Dendritic cell treated with granulocyte-macrophage colony-stimulating factor and Interleukin-4, amounts not matched to agents 40 ng/mL and 50 ng/mL, for 4 days (primary cell): ENCODE data around the gene ASPHD2.

ENCODE experiments used
- H3K27ac Mint-ChIP-seq: one replicate; pipeline ENCODE4 v1.8.0; 2022; ENCODE audit warnings: mild to moderate bottlenecking, mixed read lengths
- H3K27me3 Mint-ChIP-seq: one replicate; pipeline ENCODE4 v1.8.0; 2022; ENCODE audit warnings: mild to moderate bottlenecking, mixed read lengths
- H3K36me3 Mint-ChIP-seq: one replicate; pipeline ENCODE4 v1.8.0; 2022; ENCODE audit warnings: low read depth, mixed read lengths
- H3K4me1 Mint-ChIP-seq: one replicate; pipeline ENCODE4 v1.8.0; 2022; ENCODE audit warnings: low read depth, mixed read lengths
- H3K4me3 Mint-ChIP-seq: one replicate; pipeline ENCODE4 v1.8.0; 2022; ENCODE audit warnings: mild to moderate bottlenecking, moderate library complexity, mixed read lengths
- H3K9me3 Mint-ChIP-seq: one replicate; pipeline ENCODE4 v1.8.0; 2022; ENCODE audit warnings: mixed read lengths
- intact Hi-C: fragments of 100-400 bp; cut with micrococcal nuclease; formaldehyde crosslinking; loops from one replicate; pipeline ENCODE4 v1.15.0; 2022

ASPHD2 gene

GRCh38 chr22:26462051-26462450, 33.0 kb downstream of the ASPHD2 start:
- Mint-ChIP-seq H3K27me3 (no peaks in the 10 kb centered on the region), H3K4me1 (peaks cover 5% of the 10 kb centered on the region), H3K4me3 (no peak overlapping the region), H3K9me3 (no peaks in the 10 kb centered on the region), H3K36me3 (peaks cover 84% of the 10 kb centered on the region), H3K27ac (no peak overlapping the region)
- intact Hi-C loops: no loop called here

GRCh38 chr22:26462641-26463040, 33.6 kb downstream of the ASPHD2 start:
- H3K9me3 Mint-ChIP-seq: no peaks in the 10 kb centered on the region
- H3K4me3 Mint-ChIP-seq: no peak overlapping the region
- intact Hi-C loops: no loop called here
- no peak overlapping the region for H3K27ac Mint-ChIP-seq
- no peaks in the 10 kb centered on the region for H3K27me3 Mint-ChIP-seq
- H3K4me1 Mint-ChIP-seq: peaks cover 5% of the 10 kb centered on the region
- H3K36me3 Mint-ChIP-seq: peaks cover 84% of the 10 kb centered on the region

- Mint-ChIP-seq H3K36me3 (peaks cover 84% of the 10 kb centered on the region), H3K9me3 (no peaks in the 10 kb centered on the region)
- intact Hi-C loops: no loop called here
These were observed 34.1 kb downstream of the ASPHD2 start for GRCh38 chr22:26463101-26463661.

GRCh38 chr22:26463688-26464087, 34.6 kb downstream of the ASPHD2 start:
- H3K9me3 Mint-ChIP-seq: no peaks in the 10 kb centered on the region
- H3K27me3 Mint-ChIP-seq: no peaks in the 10 kb centered on the region
- no peak overlapping the region for H3K4me3 Mint-ChIP-seq
- H3K27ac Mint-ChIP-seq: no peak overlapping the region
- intact Hi-C loops: no loop called here
- H3K4me1 Mint-ChIP-seq: peaks cover 5% of the 10 kb centered on the region
- H3K36me3 Mint-ChIP-seq: peaks cover 85% of the 10 kb centered on the region

More at GRCh38 chr22:26463101-26463661, 34.1 kb downstream of the ASPHD2 start:
- Mint-ChIP-seq H3K27me3 (no peaks in the 10 kb centered on the region), H3K4me1 (peaks cover 5% of the 10 kb centered on the region), H3K4me3 (no peak overlapping the region), H3K27ac (no peak overlapping the region)

- H3K4me3 Mint-ChIP-seq: no peak overlapping the region
- H3K36me3 Mint-ChIP-seq: peaks cover 86% of the 10 kb centered on the region
- H3K27me3 Mint-ChIP-seq: no peaks in the 10 kb centered on the region
- H3K4me1 Mint-ChIP-seq: peaks cover 5% of the 10 kb centered on the region
- intact Hi-C loops: no loop called here
- H3K27ac Mint-ChIP-seq: no peak overlapping the region
- no peaks in the 10 kb centered on the region for H3K9me3 Mint-ChIP-seq
These were observed 35.3 kb downstream of the ASPHD2 start for GRCh38 chr22:26464312-26464711.

DNA sequence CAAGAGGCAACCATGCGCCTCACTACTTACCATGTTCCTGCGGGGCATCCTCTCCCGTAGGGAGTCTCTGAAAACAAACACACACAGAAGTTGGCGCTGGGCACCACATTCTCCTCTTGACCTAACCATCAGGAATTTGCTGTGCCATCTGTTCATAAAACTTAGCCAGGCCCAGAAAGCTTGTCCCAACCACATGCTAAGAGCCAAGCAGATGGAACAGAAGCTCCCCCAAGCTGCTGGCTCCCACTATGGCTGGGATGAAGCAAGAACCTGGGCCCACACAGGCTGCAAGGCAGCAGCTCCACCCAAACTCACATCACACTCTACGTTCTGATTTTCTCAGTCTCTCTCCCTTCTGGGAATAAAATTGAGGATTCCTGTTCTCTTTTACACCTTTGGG, 37.1 kb downstream of the ASPHD2 start:
- Mint-ChIP-seq H3K27ac (no peak overlapping the region), H3K4me1 (peaks cover 5% of the 10 kb centered on the region), H3K27me3 (no peaks in the 10 kb centered on the region), H3K9me3 (no peaks in the 10 kb centered on the region), H3K36me3 (peaks cover 97% of the 10 kb centered on the region), H3K4me3 (no peak overlapping the region)
- intact Hi-C loops: no loop called here

GRCh38 chr22:26470807-26471206, 41.7 kb downstream of the ASPHD2 start:
- intact Hi-C loops: no loop called here
- Mint-ChIP-seq H3K36me3 (peaks cover 100% of the 10 kb centered on the region), H3K4me1 (peaks cover 6% of the 10 kb centered on the region), H3K4me3 (no peak overlapping the region), H3K27ac (no peak overlapping the region), H3K27me3 (no peaks in the 10 kb centered on the region), H3K9me3 (no peaks in the 10 kb centered on the region)

GRCh38 chr22:26471522-26471921, 42.5 kb downstream of the ASPHD2 start:
- Mint-ChIP-seq H3K36me3 (peaks cover 98% of the 10 kb centered on the region), H3K27ac (no peak overlapping the region), H3K27me3 (no peaks in the 10 kb centered on the region), H3K4me3 (no peak overlapping the region), H3K9me3 (no peaks in the 10 kb centered on the region), H3K4me1 (peaks cover 8% of the 10 kb centered on the region)
- intact Hi-C loops: no loop called here

DNA sequence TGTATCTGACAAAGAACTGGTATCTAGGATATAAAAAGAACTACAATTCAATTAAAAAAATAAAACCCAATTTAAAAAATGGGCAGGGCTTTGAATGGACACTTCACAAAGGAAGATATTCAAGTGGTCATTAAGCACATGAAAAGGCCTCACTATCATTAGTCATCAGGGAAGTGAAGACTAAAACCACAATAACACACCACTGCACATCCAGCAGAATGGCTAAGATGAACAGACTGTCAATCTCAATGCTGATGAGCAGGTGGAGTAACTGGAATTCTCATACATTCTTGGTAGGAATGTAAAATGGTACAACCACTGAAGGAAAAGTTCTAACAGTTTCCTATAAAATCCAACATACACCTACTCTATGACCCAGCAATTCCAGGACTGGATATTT, 45.6 kb downstream of the ASPHD2 start:
- intact Hi-C loops: no loop called here
- Mint-ChIP-seq H3K4me3 (no peak overlapping the region), H3K9me3 (no peaks in the 10 kb centered on the region), H3K36me3 (peaks cover 92% of the 10 kb centered on the region), H3K4me1 (peaks cover 35% of the 10 kb centered on the region), H3K27ac (no peak overlapping the region), H3K27me3 (no peaks in the 10 kb centered on the region)

DNA sequence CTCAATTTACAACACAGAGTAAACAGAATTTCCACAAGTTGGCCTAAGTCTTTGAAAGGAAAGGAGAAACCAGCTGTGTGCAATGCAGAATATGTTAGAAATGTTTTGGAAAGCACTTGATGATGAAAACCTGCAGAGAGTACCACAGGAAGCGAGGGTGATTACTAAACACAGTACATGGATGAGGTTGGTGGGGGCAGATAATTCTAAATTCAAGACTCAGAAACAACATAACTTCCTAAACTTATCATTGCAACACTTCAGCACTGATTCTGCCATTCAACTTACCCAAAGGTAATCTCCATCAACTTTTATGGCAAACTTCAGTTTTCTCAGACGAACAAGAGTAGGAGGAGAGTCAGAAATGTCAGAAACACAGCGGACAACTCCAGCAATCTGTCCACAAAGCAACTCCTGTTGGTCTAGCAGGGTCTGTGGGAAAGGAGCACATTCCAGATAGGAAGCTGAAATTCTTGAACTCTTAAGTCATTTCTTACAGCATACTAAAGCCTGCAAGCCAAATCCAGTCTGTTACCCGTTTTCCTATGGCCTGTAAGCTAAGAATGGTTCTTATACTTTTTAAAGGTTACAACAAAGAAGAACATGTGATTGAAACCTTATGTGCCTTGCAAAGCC, 47.8 kb downstream of the ASPHD2 start:
- H3K9me3 Mint-ChIP-seq: no peaks in the 10 kb centered on the region
- H3K4me1 Mint-ChIP-seq: peaks cover 55% of the 10 kb centered on the region
- H3K27me3 Mint-ChIP-seq: no peaks in the 10 kb centered on the region
- H3K27ac Mint-ChIP-seq: no peak overlapping the region
- H3K36me3 Mint-ChIP-seq: peaks cover 85% of the 10 kb centered on the region
- H3K4me3 Mint-ChIP-seq: no peak overlapping the region
- intact Hi-C loops: no loop called here

- Mint-ChIP-seq H3K9me3 (no peaks in the 10 kb centered on the region), H3K4me3 (no peak overlapping the region), H3K36me3 (peaks cover 81% of the 10 kb centered on the region), H3K27ac (no peak overlapping the region), H3K4me1 (peaks cover 60% of the 10 kb centered on the region), H3K27me3 (no peaks in the 10 kb centered on the region)
- intact Hi-C loops: no loop called here
These were observed 48.3 kb downstream of the ASPHD2 start for GRCh38 chr22:26477341-26477731.

DNA sequence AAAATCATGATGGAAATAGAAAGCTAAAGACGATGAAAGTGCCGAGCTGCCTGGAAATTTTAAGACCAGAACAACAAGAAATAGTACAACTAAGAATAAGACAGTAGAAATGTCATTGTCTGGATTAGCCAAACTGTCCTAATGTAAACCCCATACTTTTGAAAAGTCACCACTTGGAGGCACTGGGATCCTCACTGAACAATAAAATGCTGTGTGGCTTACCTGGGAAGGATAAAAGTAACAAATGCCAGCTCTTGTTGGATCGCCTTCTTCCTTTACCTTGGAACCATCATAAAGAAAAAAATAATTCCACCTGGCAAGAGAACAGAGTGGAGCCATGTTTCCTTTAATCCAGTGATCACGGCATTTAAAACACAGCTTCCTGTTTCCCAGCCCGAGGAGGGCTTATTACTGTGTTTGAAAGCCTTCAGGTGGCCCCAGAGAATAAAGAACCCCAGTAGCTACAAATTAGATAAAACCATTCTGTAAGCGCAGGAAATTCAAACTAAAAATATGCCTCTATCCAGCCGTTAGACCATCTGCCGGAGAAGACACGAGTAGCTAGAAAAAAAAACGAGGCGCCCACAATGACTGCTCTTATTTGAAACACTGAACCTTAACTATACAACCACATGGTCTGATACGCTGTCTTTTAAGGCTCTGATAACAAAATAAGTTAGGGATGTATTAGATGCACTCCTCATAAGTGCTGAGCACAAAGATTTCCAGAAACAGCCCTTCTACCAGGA, 50.2 kb downstream of the ASPHD2 start:
- peaks cover 73% of the 10 kb centered on the region for H3K4me1 Mint-ChIP-seq
- intact Hi-C loops: no loop called here
- H3K27ac Mint-ChIP-seq: peak overlapping the region; percentile 95
- H3K9me3 Mint-ChIP-seq: no peaks in the 10 kb centered on the region
- H3K4me3 Mint-ChIP-seq: peak overlapping the region; percentile 68
- H3K36me3 Mint-ChIP-seq: peaks cover 73% of the 10 kb centered on the region
- no peaks in the 10 kb centered on the region for H3K27me3 Mint-ChIP-seq

GRCh38 chr22:26479792-26480610, 50.9 kb downstream of the ASPHD2 start:
- H3K36me3 Mint-ChIP-seq: peaks cover 66% of the 10 kb centered on the region
- H3K4me1 Mint-ChIP-seq: peaks cover 76% of the 10 kb centered on the region
- intact Hi-C loops: no loop called here

GRCh38 chr22:26480611-26480932, 51.5 kb downstream of the ASPHD2 start:
- H3K36me3 Mint-ChIP-seq: peaks cover 60% of the 10 kb centered on the region

More at GRCh38 chr22:26479792-26480610, 50.9 kb downstream of the ASPHD2 start:
- Mint-ChIP-seq H3K9me3 (no peaks in the 10 kb centered on the region), H3K4me3 (peak overlapping the region; percentile 68), H3K27me3 (no peaks in the 10 kb centered on the region), H3K27ac (peak overlapping the region; percentile 95)

More at GRCh38 chr22:26480611-26480932, 51.5 kb downstream of the ASPHD2 start:
- Mint-ChIP-seq H3K4me3 (peak overlapping the region; percentile 9), H3K27me3 (no peaks in the 10 kb centered on the region), H3K9me3 (no peaks in the 10 kb centered on the region), H3K4me1 (peaks cover 80% of the 10 kb centered on the region), H3K27ac (peak overlapping the region; percentile 95)
- intact Hi-C loops: no loop called here
